Astrocyte (in vitro differentiated cells and primary cell): ENCODE results near the gene MEGF11. TPM values are rescaled to one million over a fixed set of nuclear protein-coding genes. Genes with fewer than 3 reads are reported as not detected.

Experiments used
- DNase-seq: peaks from one replicate; pipeline ENCODE4 v3.0.0-alpha.2; 2010; ENCODE audit warnings: low read depth
- FAIRE-seq: peaks from 2 replicates; lab custom pipeline; 2011; peaks lifted over from hg19 to GRCh38; lab: Jason Lieb, UNC
- H2AFZ ChIP-seq: 2 replicates; pipeline ENCODE4 v1.6.0; 2012; ENCODE audit warnings: low read depth, low read length, inconsistent platforms
- H3K27ac ChIP-seq: 2 replicates; pipeline ENCODE4 v1.5.1; 2011; ENCODE audit warnings: low read depth, low read length, inconsistent platforms
- H3K27me3 ChIP-seq: 2 replicates; pipeline ENCODE4 v1.6.0; 2011; ENCODE audit warnings: low read length, inconsistent platforms; ENCODE audit not compliant: insufficient read depth
- H3K36me3 ChIP-seq: 2 replicates; pipeline ENCODE4 v1.5.1; 2011; ENCODE audit warnings: low read length, inconsistent platforms; ENCODE audit not compliant: insufficient read depth
- H3K4me1 ChIP-seq: 2 replicates; pipeline ENCODE4 v1.5.1; 2011; ENCODE audit warnings: low read length, inconsistent platforms; ENCODE audit not compliant: insufficient read depth
- H3K4me2 ChIP-seq: 2 replicates; pipeline ENCODE4 v1.6.0; 2012; ENCODE audit warnings: low read length, inconsistent platforms
- H3K4me3 ChIP-seq: 2 replicates; pipeline ENCODE4 v1.5.1; 2011; ENCODE audit warnings: low read depth, mild to moderate bottlenecking, low read length, inconsistent platforms; ENCODE audit not compliant: insufficient read depth
- H3K79me2 ChIP-seq: 2 replicates; pipeline ENCODE4 v1.6.0; 2012; ENCODE audit warnings: mild to moderate bottlenecking, low read length, inconsistent platforms; ENCODE audit not compliant: insufficient read depth
- H3K9ac ChIP-seq: 2 replicates; pipeline ENCODE4 v1.6.0; 2012; ENCODE audit warnings: mild to moderate bottlenecking, low read length, inconsistent platforms
- H3K9me3 ChIP-seq: 2 replicates; pipeline ENCODE4 v1.5.1; 2012; ENCODE audit warnings: low read depth, mild to moderate bottlenecking, low read length, inconsistent platforms; ENCODE audit not compliant: insufficient read depth
- H4K20me1 ChIP-seq: 2 replicates; pipeline ENCODE4 v1.6.0; 2012; ENCODE audit warnings: low read length, inconsistent platforms; ENCODE audit not compliant: insufficient read depth
- H3K27ac Mint-ChIP-seq: one replicate; pipeline ENCODE4 v1.8.0; 2021; ENCODE audit warnings: mild to moderate bottlenecking, mixed read lengths; ENCODE audit not compliant: unreplicated experiment
- H3K27me3 Mint-ChIP-seq: one replicate; pipeline ENCODE4 v1.8.0; 2021; ENCODE audit warnings: low read depth, mixed read lengths; ENCODE audit not compliant: unreplicated experiment
- H3K36me3 Mint-ChIP-seq: one replicate; pipeline ENCODE4 v1.8.0; 2021; ENCODE audit warnings: low read depth, mixed read lengths; ENCODE audit not compliant: unreplicated experiment
- H3K4me1 Mint-ChIP-seq: one replicate; pipeline ENCODE4 v1.8.0; 2021; ENCODE audit warnings: low read depth, mixed read lengths; ENCODE audit not compliant: unreplicated experiment
- H3K4me3 Mint-ChIP-seq: one replicate; pipeline ENCODE4 v1.8.0; 2021; ENCODE audit warnings: mild to moderate bottlenecking, moderate library complexity, mixed read lengths; ENCODE audit not compliant: unreplicated experiment
- H3K9me3 Mint-ChIP-seq: one replicate; pipeline ENCODE4 v1.8.0; 2021; ENCODE audit warnings: mild to moderate bottlenecking, mixed read lengths; ENCODE audit not compliant: unreplicated experiment
- CTCF ChIP-seq: IDR thresholded peaks from 2 replicates; pipeline ENCODE4 v1.5.1; 2011; ENCODE audit warnings: low read depth, mild to moderate bottlenecking, inconsistent platforms, low read length, moderate library complexity; ENCODE audit not compliant: insufficient read depth
- EZH2 ChIP-seq: IDR thresholded peaks from 2 replicates; pipeline ENCODE4 v1.6.1; 2012; ENCODE audit warnings: mild to moderate bottlenecking, low read length, inconsistent platforms; ENCODE audit not compliant: insufficient read depth
- total RNA-seq: library from RNA; stranded (reverse); gene quantifications from 2 replicates; pipeline ENCODE4 v1.2.1, GENCODE V29; 2021

The MEGF11 gene
- total RNA-seq, 1 donor from 2014 or later: 0.16 TPM

DNA sequence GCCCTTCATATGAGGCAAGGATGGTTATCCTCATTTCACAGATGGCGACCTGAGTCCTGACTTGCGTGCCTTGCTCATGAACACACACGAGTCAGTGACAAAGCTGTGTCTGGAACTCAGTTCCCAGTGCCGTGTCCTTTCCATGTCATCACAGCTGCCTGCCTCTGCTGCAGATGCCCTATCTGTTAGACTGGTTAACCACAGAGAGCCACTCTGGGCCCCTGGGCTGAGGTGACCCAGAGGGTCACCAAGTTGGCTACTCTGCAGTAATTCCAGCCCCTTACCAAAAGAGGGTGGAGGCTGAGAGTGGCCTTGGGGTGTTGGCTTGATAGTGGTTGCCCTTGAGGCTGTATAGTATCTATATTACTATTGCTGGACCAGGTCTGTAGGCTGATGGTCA lies 343.2 kb downstream of the MEGF11 start:
- peaks cover 7% of the 10 kb centered on the region for H3K36me3 Mint-ChIP-seq
- H2AFZ ChIP-seq: no peak overlapping the region
- TF ChIP-seq CTCF (no peak), EZH2 (no peak)
- H3K9me3 Mint-ChIP-seq: no peaks in the 10 kb centered on the region
- H3K36me3 ChIP-seq: peaks cover 6% of the 10 kb centered on the region
- no peak overlapping the region for H3K4me3 Mint-ChIP-seq
- no peaks in the 10 kb centered on the region for H3K4me1 ChIP-seq
- H3K27me3 ChIP-seq: no peaks in the 10 kb centered on the region
- H3K4me3 ChIP-seq: no peak overlapping the region
- H4K20me1 ChIP-seq: peaks cover 56% of the 10 kb centered on the region
- DNase-seq (no peak), FAIRE-seq (no peak)
- no peaks in the 10 kb centered on the region for H3K27me3 Mint-ChIP-seq
- H3K4me2 ChIP-seq: no peak overlapping the region
- no peaks in the 10 kb centered on the region for H3K4me1 Mint-ChIP-seq
- no peak overlapping the region for H3K9ac ChIP-seq
- no peaks in the 10 kb centered on the region for H3K79me2 ChIP-seq
- no peak overlapping the region for H3K27ac Mint-ChIP-seq
- H3K27ac ChIP-seq: no peak overlapping the region
- no peaks in the 10 kb centered on the region for H3K9me3 ChIP-seq

GRCh38 chr15:65909831-65910230 lies 343.7 kb downstream of the MEGF11 start:
- H3K36me3 Mint-ChIP-seq: peaks cover 7% of the 10 kb centered on the region
- no peaks in the 10 kb centered on the region for H3K79me2 ChIP-seq
- H3K9me3 Mint-ChIP-seq: no peaks in the 10 kb centered on the region
- TF ChIP-seq EZH2 (no peak), CTCF (no peak)
- no peak overlapping the region for H3K4me3 Mint-ChIP-seq
- FAIRE-seq: no peak
- H3K9me3 ChIP-seq: no peaks in the 10 kb centered on the region
- peaks cover 8% of the 10 kb centered on the region for H3K36me3 ChIP-seq
- no peak for DNase-seq
- no peak overlapping the region for H3K4me3 ChIP-seq
- no peak overlapping the region for H2AFZ ChIP-seq
- no peaks in the 10 kb centered on the region for H3K4me1 ChIP-seq
- no peaks in the 10 kb centered on the region for H3K27me3 ChIP-seq
- H3K9ac ChIP-seq: no peak overlapping the region
- H3K27ac Mint-ChIP-seq: no peak overlapping the region
- H3K27me3 Mint-ChIP-seq: no peaks in the 10 kb centered on the region
- no peak overlapping the region for H3K27ac ChIP-seq
- no peak overlapping the region for H3K4me2 ChIP-seq
- H3K4me1 Mint-ChIP-seq: no peaks in the 10 kb centered on the region
- H4K20me1 ChIP-seq: peaks cover 52% of the 10 kb centered on the region

DNA sequence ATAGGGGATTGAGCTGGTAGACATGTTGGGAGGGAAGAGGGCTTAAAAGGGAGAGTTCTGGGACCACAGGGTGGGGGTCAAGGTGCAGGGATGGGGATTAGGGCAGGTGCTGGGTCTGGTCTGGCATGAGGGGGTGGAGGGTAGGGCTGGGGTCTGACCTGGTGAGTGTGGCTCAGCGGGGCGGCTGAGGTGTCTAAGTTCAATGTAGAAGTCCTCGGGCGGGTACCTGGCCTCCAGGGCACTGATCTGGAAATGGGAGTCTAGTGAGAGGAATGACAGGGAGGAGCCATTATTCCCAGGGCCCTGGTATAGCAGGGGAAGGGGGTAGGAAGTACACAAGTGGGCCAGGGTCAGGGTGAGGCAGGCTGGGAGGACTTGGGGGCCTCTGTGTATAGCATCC lies 344.7 kb downstream of the MEGF11 start:
- FAIRE-seq (no peak), DNase-seq (no peak)
- Histone ChIP-seq H3K9me3 (no peaks in the 10 kb centered on the region), H3K4me1 (no peaks in the 10 kb centered on the region), H3K36me3 (peaks cover 8% of the 10 kb centered on the region), H3K4me3 (no peak overlapping the region), H3K9ac (no peak overlapping the region), H3K27ac (no peak overlapping the region), H3K27me3 (no peaks in the 10 kb centered on the region), H4K20me1 (peaks cover 51% of the 10 kb centered on the region), H3K4me2 (no peak overlapping the region), H3K79me2 (no peaks in the 10 kb centered on the region), H2AFZ (no peak overlapping the region)
- H3K4me1 Mint-ChIP-seq: peaks cover 6% of the 10 kb centered on the region
- peaks cover 7% of the 10 kb centered on the region for H3K36me3 Mint-ChIP-seq
- TF ChIP-seq CTCF: no peak
- no peak for TF ChIP-seq EZH2
- no peaks in the 10 kb centered on the region for H3K27me3 Mint-ChIP-seq
- H3K27ac Mint-ChIP-seq: no peak overlapping the region
- no peaks in the 10 kb centered on the region for H3K9me3 Mint-ChIP-seq
- H3K4me3 Mint-ChIP-seq: no peak overlapping the region
